Trophoblast cell (in vitro differentiated cells and primary cell): ENCODE data around the gene GFM1.
A peak's percentile ranks its signal among the peaks of the same experiment; 100 is the strongest.

Experiments used
- DNase-seq, 2 donors: peaks; one replicate each; pipeline ENCODE4 v3.0.0-alpha.2; 2016
- H2AFZ ChIP-seq: 2 replicates; pipeline ENCODE4 v1.6.1; 2013; ENCODE audit warnings: low read length, moderate library complexity, mild to moderate bottlenecking; ENCODE audit not compliant: insufficient read depth, poor library complexity
- H2AK5ac ChIP-seq: 2 replicates; pipeline ENCODE4 v1.6.1; 2013; ENCODE audit warnings: mild to moderate bottlenecking, low read length
- H2BK120ac ChIP-seq: 2 replicates; pipeline ENCODE4 v1.6.1; 2013; ENCODE audit warnings: low read length, mild to moderate bottlenecking, moderate library complexity; ENCODE audit not compliant: insufficient read depth, poor library complexity
- H2BK12ac ChIP-seq: 2 replicates; pipeline ENCODE4 v1.6.1; 2013; ENCODE audit warnings: mild to moderate bottlenecking, low read length, moderate library complexity
- H2BK5ac ChIP-seq: 2 replicates; pipeline ENCODE4 v1.6.1; 2013; ENCODE audit warnings: low read length, low read depth, moderate library complexity, mild to moderate bottlenecking; ENCODE audit not compliant: poor library complexity
- H3K14ac ChIP-seq: 2 replicates; pipeline ENCODE4 v1.6.1; 2013; ENCODE audit warnings: mild to moderate bottlenecking, low read length
- H3K18ac ChIP-seq: 2 replicates; pipeline ENCODE4 v1.6.1; 2013; ENCODE audit warnings: mild to moderate bottlenecking, low read length
- H3K23ac ChIP-seq: 2 replicates; pipeline ENCODE4 v1.6.1; 2013; ENCODE audit warnings: low read length
- H3K27ac ChIP-seq: 2 replicates; pipeline ENCODE4 v1.5.1; 2013; ENCODE audit warnings: low read depth, mild to moderate bottlenecking, inconsistent platforms, low read length, moderate library complexity
- H3K27me3 ChIP-seq: 2 replicates; pipeline ENCODE4 v1.6.1; 2013; ENCODE audit warnings: inconsistent platforms, mild to moderate bottlenecking, low read length, moderate library complexity; ENCODE audit not compliant: insufficient read depth
- H3K36me3 ChIP-seq, 2 experiments: 1 replicate in 1 of 2; 2 replicates in 1 of 2; pipeline ENCODE4 v1.6.1; 2013; ENCODE audit warnings: low read length in 2 of 2, mild to moderate bottlenecking in 2 of 2, moderate library complexity in 1 of 2; ENCODE audit not compliant: insufficient read depth in 2 of 2, control insufficient read depth in 1 of 2
- H3K4ac ChIP-seq: 2 replicates; pipeline ENCODE4 v1.6.1; 2013; ENCODE audit warnings: low read depth, mild to moderate bottlenecking, low read length, moderate library complexity
- H3K4me1 ChIP-seq, 2 experiments: 1 replicate in 1 of 2; 2 replicates in 1 of 2; pipeline ENCODE4 v1.6.1; 2013; ENCODE audit warnings: low read length in 2 of 2, mild to moderate bottlenecking in 2 of 2, moderate library complexity in 1 of 2; ENCODE audit not compliant: insufficient read depth in 2 of 2, control insufficient read depth in 1 of 2
- H3K4me2 ChIP-seq: 2 replicates; pipeline ENCODE4 v1.6.1; 2013; ENCODE audit warnings: inconsistent platforms, mild to moderate bottlenecking, low read length, moderate library complexity
- H3K4me3 ChIP-seq: 2 replicates; pipeline ENCODE4 v1.5.1; 2013; ENCODE audit warnings: mild to moderate bottlenecking, low read depth, low read length, inconsistent platforms
- H3K79me1 ChIP-seq: one replicate; pipeline ENCODE4 v1.6.1; 2013; ENCODE audit warnings: low read length
- H3K79me2 ChIP-seq: 2 replicates; pipeline ENCODE4 v1.6.1; 2013; ENCODE audit warnings: low read length, mild to moderate bottlenecking; ENCODE audit not compliant: control insufficient read depth, insufficient read depth, poor library complexity
- H3K9ac ChIP-seq: 2 replicates; pipeline ENCODE4 v1.6.1; 2013; ENCODE audit warnings: mild to moderate bottlenecking, low read length
- H3K9me3 ChIP-seq: 2 replicates; pipeline ENCODE4 v1.6.1; 2013; ENCODE audit warnings: low read depth, mild to moderate bottlenecking, control low read depth, inconsistent platforms, low read length; ENCODE audit not compliant: insufficient read depth
- H4K12ac ChIP-seq: 2 replicates; pipeline ENCODE4 v1.6.1; 2013; ENCODE audit warnings: low read depth, mild to moderate bottlenecking, low read length, moderate library complexity
- H4K8ac ChIP-seq: 2 replicates; pipeline ENCODE4 v1.6.1; 2013; ENCODE audit warnings: low read depth, mild to moderate bottlenecking, low read length, moderate library complexity
- H4K91ac ChIP-seq: one replicate; pipeline ENCODE4 v1.6.1; 2013; ENCODE audit warnings: low read depth, mild to moderate bottlenecking, low read length, moderate library complexity
- WGBS: extraction: QIAGEN DNeasy Blood & Tissue Kit; methylation state at CpG from one replicate; pipeline ENCODE4 v1.1.7; 2013; ENCODE audit warnings: missing lambda C conversion rate; ENCODE audit not compliant: insufficient read length, insufficient coverage; ENCODE audit errors: extremely low coverage; 5-methylcytosine and 5-hydroxymethylcytosine counted together

Gene GFM1

GRCh38 chr3:158663832-158664231, 19.5 kb downstream of the GFM1 start:
- Histone ChIP-seq H2BK120ac (no peak overlapping the region), H3K18ac (no peak overlapping the region), H3K27me3 (no peaks in the 10 kb centered on the region), H3K27ac (no peak overlapping the region), H2AK5ac (no peak overlapping the region), H3K4ac (no peak overlapping the region), H3K9me3 (no peaks in the 10 kb centered on the region), H3K14ac (no peak overlapping the region), H3K4me1 (no peaks in the 10 kb centered on the region), H3K9ac (no peak overlapping the region), H3K36me3 (peaks cover 8 to 15% of the 10 kb centered on the region in 2 experiments), H3K4me3 (no peak overlapping the region), H2BK12ac (no peak overlapping the region), H2AFZ (no peak overlapping the region), H2BK5ac (no peak overlapping the region), H3K23ac (no peak overlapping the region), H3K4me2 (no peak overlapping the region), H4K8ac (no peak overlapping the region), H4K91ac (no peak overlapping the region), H3K79me1 (no peaks in the 10 kb centered on the region), H3K79me2 (no peaks in the 10 kb centered on the region), H4K12ac (no peak overlapping the region)
- WGBS: no CpG with 5 or more reads among the region's 1 CpG
- no peak for DNase-seq

- H4K91ac ChIP-seq: no peak overlapping the region
- no peaks in the 10 kb centered on the region for H3K4me1 ChIP-seq
- no peak overlapping the region for H2AK5ac ChIP-seq
- H4K8ac ChIP-seq: no peak overlapping the region
- H3K9me3 ChIP-seq: no peaks in the 10 kb centered on the region
- H3K79me1 ChIP-seq: no peaks in the 10 kb centered on the region
- H2BK5ac ChIP-seq: no peak overlapping the region
- no peak for DNase-seq
- H3K18ac ChIP-seq: no peak overlapping the region
- no peak overlapping the region for H3K9ac ChIP-seq
- no peaks in the 10 kb centered on the region for H3K79me2 ChIP-seq
- H3K14ac ChIP-seq: no peak overlapping the region
- no peak overlapping the region for H3K4me3 ChIP-seq
- H2BK12ac ChIP-seq: no peak overlapping the region
- H3K36me3 ChIP-seq: peaks cover 5 to 7% of the 10 kb centered on the region in 2 experiments
- H3K27me3 ChIP-seq: no peaks in the 10 kb centered on the region
- no peak overlapping the region for H4K12ac ChIP-seq
- no peak overlapping the region for H2BK120ac ChIP-seq
- no peak overlapping the region for H2AFZ ChIP-seq
- no peak overlapping the region for H3K23ac ChIP-seq
- WGBS: no CpG with 5 or more reads among the region's 3 CpGs
- H3K4me2 ChIP-seq: no peak overlapping the region
- H3K27ac ChIP-seq: no peak overlapping the region
- H3K4ac ChIP-seq: no peak overlapping the region
Measured at GRCh38 chr3:158666416-158666815, 22.1 kb downstream of the GFM1 start.

GRCh38 chr3:158668506-158668905, 24.2 kb downstream of the GFM1 start:
- Histone ChIP-seq H4K91ac (no peak overlapping the region), H3K27me3 (no peaks in the 10 kb centered on the region), H4K8ac (no peak overlapping the region), H3K23ac (no peak overlapping the region), H3K4ac (no peak overlapping the region), H3K79me2 (no peaks in the 10 kb centered on the region), H2BK120ac (no peak overlapping the region), H3K27ac (no peak overlapping the region), H3K18ac (no peak overlapping the region), H3K4me3 (no peak overlapping the region), H2AFZ (no peak overlapping the region), H3K79me1 (no peaks in the 10 kb centered on the region), H2AK5ac (no peak overlapping the region), H3K14ac (no peak overlapping the region), H3K9me3 (no peaks in the 10 kb centered on the region), H2BK5ac (no peak overlapping the region), H4K12ac (no peak overlapping the region), H2BK12ac (no peak overlapping the region), H3K4me1 (peaks cover 0 to 2% of the 10 kb centered on the region in 2 experiments), H3K9ac (no peak overlapping the region), H3K36me3 (peaks cover 6 to 7% of the 10 kb centered on the region in 2 experiments), H3K4me2 (no peak overlapping the region)
- no CpG with 5 or more reads among the region's 2 CpGs for WGBS
- DNase-seq: no peak

- H2BK5ac ChIP-seq: no peak overlapping the region
- H2AK5ac ChIP-seq: no peak overlapping the region
- H2AFZ ChIP-seq: no peak overlapping the region
- H4K8ac ChIP-seq: peak overlapping the region; percentile 80
- no peak overlapping the region for H3K4me3 ChIP-seq
- H3K14ac ChIP-seq: no peak overlapping the region
- no peak overlapping the region for H3K27ac ChIP-seq
- H3K4me1 ChIP-seq: peaks cover 0 to 2% of the 10 kb centered on the region in 2 experiments
- no peak overlapping the region for H3K4ac ChIP-seq
- H3K23ac ChIP-seq: no peak overlapping the region
- no peak overlapping the region for H2BK120ac ChIP-seq
- H3K4me2 ChIP-seq: peak overlapping the region; percentile 68
- no peak overlapping the region for H4K91ac ChIP-seq
- no peaks in the 10 kb centered on the region for H3K9me3 ChIP-seq
- H3K79me2 ChIP-seq: no peaks in the 10 kb centered on the region
- H3K27me3 ChIP-seq: no peaks in the 10 kb centered on the region
- no peak overlapping the region for H4K12ac ChIP-seq
- no peaks in the 10 kb centered on the region for H3K79me1 ChIP-seq
- H2BK12ac ChIP-seq: no peak overlapping the region
- peaks cover 5% of the 10 kb centered on the region in 2 experiments for H3K36me3 ChIP-seq
- no CpG with 5 or more reads among the region's 6 CpGs for WGBS
- H3K9ac ChIP-seq: no peak overlapping the region
- no peak overlapping the region for H3K18ac ChIP-seq
- DNase-seq: peak in 1 of 2 donors; percentile 13
Measured at GRCh38 chr3:158671821-158672214, 27.5 kb downstream of the GFM1 start.
